Dedifferentiated amniotic fluid mesenchymal stem cell (primary cell): ENCODE results near the gene IFITM1.
"Not testable (repeated sequence)": the region's sequence is repeated elsewhere in the genome, so short reads cannot be mapped to it uniquely, and the experiment has no call there.

Experiments
- DNase-seq: peaks from one replicate; pipeline ENCODE4 v3.0.0-alpha.2; 2016; ENCODE audit errors: extremely low spot score

IFITM1 gene

GRCh38 chr11:282630-283360 lies 31.0 kb upstream of the IFITM1 start:
- DNase-seq: no peak

- no peak for DNase-seq
Measured at GRCh38 chr11:283405-284104, 30.3 kb upstream of the IFITM1 start.

- no peak for DNase-seq
Measured at GRCh38 chr11:284105-285020, 29.5 kb upstream of the IFITM1 start.

- no peak for DNase-seq
Measured at GRCh38 chr11:285021-285893, 28.6 kb upstream of the IFITM1 start.

- DNase-seq: no peak
Measured at GRCh38 chr11:285894-286220, 28.0 kb upstream of the IFITM1 start.

GRCh38 chr11:286977-287820 lies 26.6 kb upstream of the IFITM1 start:
- not testable (repeated sequence) for DNase-seq

GRCh38 chr11:287821-288477 lies 25.9 kb upstream of the IFITM1 start:
- DNase-seq: no peak

- DNase-seq: no peak
Measured at GRCh38 chr11:288478-289397, 25.1 kb upstream of the IFITM1 start, which contains the start of gene PGGHG. PGGHG (plus strand) TSS chr11:289126; CDS start chr11:289817, 691 bp downstream.

- no peak for DNase-seq
Measured at GRCh38 chr11:289398-289711, 24.5 kb upstream of the IFITM1 start.

- DNase-seq: no peak
Measured at GRCh38 chr11:289712-290620, 23.9 kb upstream of the IFITM1 start.

GRCh38 chr11:290621-291231 lies 23.1 kb upstream of the IFITM1 start:
- DNase-seq: no peak

- DNase-seq: no peak
Measured at GRCh38 chr11:291281-292210, 22.3 kb upstream of the IFITM1 start.

- DNase-seq: no peak
Measured at GRCh38 chr11:292211-293121, 21.4 kb upstream of the IFITM1 start.

- DNase-seq: no peak
Measured at GRCh38 chr11:293271-293851, 20.5 kb upstream of the IFITM1 start.
